GM12878 (cell line): Measurements from ENCODE around the gene MYPN. TPM values are rescaled to one million over a fixed set of nuclear protein-coding genes. Genes with fewer than 3 reads are reported as not detected.

Experiments used
- ATAC-seq: fragments of 200-7000 bp; cut with Tn5 transposase; 3 replicates; pipeline ENCODE4 v1.9.1; 2020; ENCODE audit warnings: mild to moderate bottlenecking, moderate library complexity
- BruUV-seq: library from RNA; stranded (reverse); fragments of 400-500 nt; replicated peaks from 2 replicates; lab custom pipeline; 2021; lab: Mats Ljungman, UMichigan
- CTCF ChIA-PET: fragments of 300-600 bp; sonication (Branson Sonifier 250); formaldehyde crosslinking; extraction: SDS; loops from one replicate; lab custom pipeline; 2021; ENCODE audit warnings: inconsistent platforms; lab: Yijun Ruan, JAX
- POLR2A ChIA-PET: fragments of 350-600 bp; formaldehyde crosslinking; extraction: SDS; loops from one replicate; lab custom pipeline; 2021; ENCODE audit warnings: inconsistent platforms; lab: Charles Lee
- RAD21 ChIA-PET: fragments of 300-600 bp; sonication (Branson Sonifier 250); formaldehyde crosslinking; loops from one replicate; lab custom pipeline; 2023; ENCODE audit warnings: antibody characterized with exemption; ENCODE audit not compliant: unreplicated experiment; lab: Charles Lee
- SMC1A ChIA-PET: fragments of 300-600 bp; sonication (Branson Sonifier 250); formaldehyde crosslinking; loops from one replicate; lab custom pipeline; 2023; ENCODE audit not compliant: unreplicated experiment, uncharacterized antibody; lab: Charles Lee
- DNase-seq: peaks from one replicate; pipeline ENCODE4 v3.0.0-alpha.2; 2011; ENCODE audit warnings: low read depth, low spot score
- FAIRE-seq: peaks from 3 replicates; lab custom pipeline; 2011; peaks lifted over from hg19 to GRCh38; lab: Jason Lieb, UNC
- H2AFZ ChIP-seq: 2 replicates; pipeline ENCODE4 v1.6.0; 2011; ENCODE audit warnings: low read depth, low read length, control low read depth; ENCODE audit not compliant: control insufficient read depth
- H3K27ac ChIP-seq: 2 replicates; pipeline ENCODE4 v1.5.1; 2011; ENCODE audit warnings: control low read depth; ENCODE audit not compliant: control insufficient read depth, insufficient read depth
- H3K27me3 ChIP-seq, 2 experiments: replicated peaks in 1 of 2; 2 replicates each; pipeline versions ENCODE4 v1.6.0 to v1.6.1; 2011; ENCODE audit warnings: low read length in 1 of 2; ENCODE audit not compliant: control insufficient read depth in 2 of 2, insufficient read depth in 2 of 2
- H3K36me3 ChIP-seq, 2 experiments: 2 replicates each; pipeline ENCODE4 v1.5.1; 2011; ENCODE audit warnings: low read length in 1 of 2; ENCODE audit not compliant: control insufficient read depth in 2 of 2, insufficient read depth in 2 of 2
- H3K4me1 ChIP-seq: 2 replicates; pipeline ENCODE4 v1.6.1; 2011; ENCODE audit warnings: mild to moderate bottlenecking, low read length, moderate library complexity, mixed read lengths; ENCODE audit not compliant: control insufficient read depth, insufficient read depth
- H3K4me2 ChIP-seq: 2 replicates; pipeline ENCODE4 v1.6.0; 2011; ENCODE audit warnings: control low read depth; ENCODE audit not compliant: control insufficient read depth, insufficient read depth
- H3K4me3 ChIP-seq: fragments of 200-600 bp; sonication (generic); 2 replicates; pipeline ENCODE4 v1.5.1; 2016
- H3K79me2 ChIP-seq: 2 replicates; pipeline ENCODE4 v1.6.0; 2011; ENCODE audit warnings: low read length; ENCODE audit not compliant: control insufficient read depth, insufficient read depth
- H3K9ac ChIP-seq: 2 replicates; pipeline ENCODE4 v1.8.0; 2011; ENCODE audit warnings: low read length, control low read depth, mixed read lengths; ENCODE audit not compliant: control insufficient read depth, insufficient read depth
- H3K9me3 ChIP-seq: replicated peaks from 3 replicates; pipeline ENCODE4 v1.5.1; 2011; ENCODE audit warnings: mild to moderate bottlenecking, low read length; ENCODE audit not compliant: control insufficient read depth, insufficient read depth
- H4K20me1 ChIP-seq: 2 replicates; pipeline ENCODE4 v1.6.0; 2011; ENCODE audit not compliant: control insufficient read depth, insufficient read depth
- CTCF ChIP-seq, 3 experiments: IDR thresholded peaks in 2 of 3; conservative IDR thresholded peaks in 1 of 3; 2 replicates each; pipeline ENCODE4 v1.5.1; 2011; ENCODE audit warnings: low read depth in 3 of 3, low read length in 3 of 3, mild to moderate bottlenecking in 3 of 3, control low read depth in 2 of 3, moderate library complexity in 2 of 3, inconsistent platforms in 1 of 3, mixed read lengths in 1 of 3; ENCODE audit not compliant: control insufficient read depth in 2 of 3, insufficient read depth in 1 of 3; ENCODE audit errors: extremely low read depth in 1 of 3
- FOXM1 ChIP-seq: IDR thresholded peaks from 2 replicates; pipeline ENCODE4 v1.6.1; 2012; ENCODE audit warnings: low read depth, mild to moderate bottlenecking, inconsistent platforms, low read length, moderate library complexity
- IKZF1 ChIP-seq: fragments of 450-650 bp; conservative IDR thresholded peaks from 2 replicates; pipeline ENCODE4 v1.6.1; 2017; ENCODE audit warnings: antibody characterized with exemption, mild to moderate bottlenecking
- IRF4 ChIP-seq: IDR thresholded peaks from 2 replicates; pipeline ENCODE4 v1.6.1; 2011; ENCODE audit warnings: low read depth, low read length
- PAX8 ChIP-seq: fragments of 450-650 bp; IDR thresholded peaks from 2 replicates; pipeline ENCODE4 v1.6.1; 2017; ENCODE audit warnings: mild to moderate bottlenecking, moderate library complexity
- RAD21 ChIP-seq: IDR thresholded peaks from 2 replicates; pipeline ENCODE4 v1.6.1; 2011; ENCODE audit warnings: mild to moderate bottlenecking, low read depth, low read length, moderate library complexity; ENCODE audit not compliant: insufficient read depth
- SMARCA5 ChIP-seq: fragments of 450-650 bp; IDR thresholded peaks from 2 replicates; pipeline ENCODE4 v1.6.1; 2017; ENCODE audit warnings: mild to moderate bottlenecking
- SMC3 ChIP-seq: IDR thresholded peaks from 2 replicates; pipeline ENCODE4 v1.6.1; 2011; ENCODE audit warnings: low read length, improper control_type of control experiment, borderline replicate concordance
- WGBS: methylation state at CpG from one replicate; pipeline ENCODE4 v1.1.6; 2016; ENCODE audit warnings: low lambda C conversion rate; ENCODE audit not compliant: insufficient replicate concordance, insufficient coverage; ENCODE audit errors: missing lambda C conversion rate; 5-methylcytosine and 5-hydroxymethylcytosine counted together
- in situ Hi-C: fragments of 300-500 bp; cut with MboI; formaldehyde crosslinking; loops from 9 replicates; pipeline ENCODE4 v1.14.3; 2018; ENCODE audit warnings: mixed read lengths
- intact Hi-C: fragments of 100-400 bp; cut with micrococcal nuclease; formaldehyde crosslinking; loops from one replicate; pipeline ENCODE4 v1.14.2; 2022; ENCODE audit not compliant: unreplicated experiment
- polyA plus RNA-seq, 11 experiments: library from polyadenylated mRNA; depleted of rRNA in 4 of 11; unstranded in 6 of 11; stranded (reverse) in 5 of 11; fragments of >200 nt; fragmentation: Nextera tagmentation in 4 of 11; fragmentation: Illumina TruSeq in 1 of 11; extraction: Ambion mirVana in 4 of 11; extraction: Trizol in 1 of 11; gene quantifications; 1 replicate in 1 of 11; 2 replicates in 10 of 11; pipeline versions ENCODE4 v1.2.1 to v1.2.3, GENCODE V29; 2011 to 2016; ENCODE audit warnings: inconsistent platforms in 2 of 11, missing spikeins in 2 of 11, low read depth in 1 of 11
- total RNA-seq, 4 experiments: library from RNA; depleted of rRNA in 3 of 4; stranded (reverse); fragments of >200 nt in 3 of 4; fragmentation: Illumina TruSeq in 1 of 4; extraction: Trizol in 1 of 4; gene quantifications; 2 replicates each; pipeline versions ENCODE4 v1.2.1 to v1.2.3, GENCODE V29; 2013 to 2021

MYPN gene
- total and polyA plus RNA-seq, 10 of the 15 experiments (the other 5 are each of a cell fraction or from before 2014, with no cell fraction given), result 0.01 to 0.02 TPM; not detected in 8

GRCh38 chr10:68208424-68209042 lies 99.2 kb downstream of the MYPN start:
- no peak overlapping the region for H3K4me3 ChIP-seq
- ATAC-seq, result peak; percentile 89
- no peak for TF ChIP-seq FOXM1
- TF ChIP-seq SMC3, result peak; percentile 68
- TF ChIP-seq CTCF (IDR thresholded peaks at IDR 0.05 in 2 of 3, conservative IDR thresholded peaks at IDR 0.05 in 1 of 3; ENCODE audit: control insufficient read depth in 2 of 3, extremely low read depth in 1 of 3, insufficient read depth in 1 of 3, low read depth in 3 of 3, low read length in 3 of 3), result peak; percentile 56 to 73 (median 58)
- 0 out of 2 replicates have a peak, but pooled peaks have one; percentile 11 for TF ChIP-seq IRF4
- 0 out of 2 replicates have a peak, but pooled peaks have one; percentile 24 for TF ChIP-seq IKZF1
- 0 out of 2 replicates have a peak, but pooled peaks have one; percentile 37 for TF ChIP-seq SMARCA5
- TF ChIP-seq PAX8, result no peak
- peak; percentile 63 for TF ChIP-seq RAD21
- TF ChIP-seq, all 136 proteins: peak for 6
- FAIRE-seq (peak; percentile 49), DNase-seq (peak; percentile 20)
- ChIA-PET RAD21 (interaction anchor here (1.0 to 3.0 kb wide), 6 partner anchors 51 to 420 kb away, joined by 4 to 15 read pairs (median 6); no protein-coding TSS in a partner anchor), SMC1A (interaction anchor here (0.7 to 8.7 kb wide), 14 partner anchors 9 to 420 kb away, joined by 3 to 159 read pairs (median 4); no protein-coding TSS in a partner anchor), POLR2A (interaction anchor here (0.6 to 1.2 kb wide), 2 partner anchors 33 to 94 kb away, joined by 3 read pairs; no protein-coding TSS in a partner anchor), CTCF (interaction anchor here (0.7 to 9.1 kb wide), 14 partner anchors 20 to 511 kb away, joined by 3 to 267 read pairs (median 6); no protein-coding TSS in a partner anchor)
- Histone ChIP-seq H3K4me2 (no peak overlapping the region), H3K9me3 (no peaks in the 10 kb centered on the region), H3K4me1 (no peaks in the 10 kb centered on the region; the same call in 1 of the 2 replicates), H3K36me3 (no peaks in the 10 kb centered on the region), H3K79me2 (no peaks in the 10 kb centered on the region), H3K9ac (no peak overlapping the region), H3K27ac (no peak overlapping the region), H4K20me1 (no peaks in the 10 kb centered on the region), H3K27me3 (no peaks in the 10 kb centered on the region), H2AFZ (no peak overlapping the region)
- in situ Hi-C loops, result no loop called here
- WGBS, result 51% methylated on average over 10 of the region's 10 CpGs
- BruUV-seq, result no TSS peak
- intact Hi-C loops, result loop anchor here (1.0 to 2.0 kb wide), 3 partner anchors 126 to 420 kb away; no protein-coding TSS in a partner anchor
